HL-60/S4 (cell line): Measurements from ENCODE around the gene UXS1.

Source experiments
- in situ Hi-C: fragments of 300-500 bp; cut with MboI; formaldehyde crosslinking; loops from 2 replicates; pipeline ENCODE4 v1.14.3; 2022; ENCODE audit warnings: low sequenced_read_pairs

The UXS1 gene

GRCh38 chr2:106054880-106055655 lies 139.0 kb downstream of the UXS1 start:
- in situ Hi-C loops = no loop called here

- in situ Hi-C loops = no loop called here
These were observed 139.8 kb downstream of the UXS1 start for GRCh38 chr2:106054321-106054720.

- in situ Hi-C loops = no loop called here
These were observed 140.5 kb downstream of the UXS1 start for GRCh38 chr2:106053581-106053980.

GRCh38 chr2:106053116-106053515 lies 141.0 kb downstream of the UXS1 start:
- in situ Hi-C loops = no loop called here

- in situ Hi-C loops = no loop called here
These were observed 149.2 kb downstream of the UXS1 start for GRCh38 chr2:106044859-106045258.

GRCh38 chr2:106044021-106044420 lies 150.1 kb downstream of the UXS1 start:
- in situ Hi-C loops = no loop called here
